HG03520 (cell line): ENCODE measurements around the gene GOLGA3.
"Not testable (repeated sequence)": the region's sequence is repeated elsewhere in the genome, so short reads cannot be mapped to it uniquely, and the experiment has no call there.

ENCODE experiments used
- ATAC-seq: cut with Tn5 transposase; IDR thresholded peaks from one replicate; pipeline ENCODE4 v1.9.1; 2021; ENCODE audit warnings: mild to moderate bottlenecking, moderate library complexity; ENCODE audit not compliant: unreplicated experiment

GOLGA3 gene

DNA sequence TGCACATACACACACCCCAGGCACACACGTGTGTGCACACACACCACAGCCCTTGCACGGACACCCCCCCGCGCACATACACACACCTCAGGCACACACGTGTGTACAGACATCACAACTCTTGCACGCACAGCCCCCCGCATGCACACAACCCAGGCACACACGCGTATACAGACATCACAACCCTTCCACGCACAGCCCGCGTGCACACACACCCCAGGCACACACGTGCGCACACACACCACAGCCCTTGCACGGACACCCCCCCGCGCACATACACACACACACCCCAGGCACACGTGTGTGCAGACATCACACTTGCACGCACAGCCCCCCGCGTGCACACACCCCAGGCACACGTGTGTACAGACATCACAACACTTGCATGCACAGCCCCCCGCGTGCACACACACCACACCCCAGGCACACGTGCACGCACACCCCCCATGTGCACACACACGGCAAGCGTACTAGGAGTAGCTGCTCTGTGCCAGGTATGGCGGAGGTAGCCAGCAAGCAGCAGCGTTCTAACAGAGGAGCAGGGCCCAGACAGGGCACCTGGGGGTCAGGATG is 48.8 kb downstream of the GOLGA3 start:
- no peak for ATAC-seq

DNA sequence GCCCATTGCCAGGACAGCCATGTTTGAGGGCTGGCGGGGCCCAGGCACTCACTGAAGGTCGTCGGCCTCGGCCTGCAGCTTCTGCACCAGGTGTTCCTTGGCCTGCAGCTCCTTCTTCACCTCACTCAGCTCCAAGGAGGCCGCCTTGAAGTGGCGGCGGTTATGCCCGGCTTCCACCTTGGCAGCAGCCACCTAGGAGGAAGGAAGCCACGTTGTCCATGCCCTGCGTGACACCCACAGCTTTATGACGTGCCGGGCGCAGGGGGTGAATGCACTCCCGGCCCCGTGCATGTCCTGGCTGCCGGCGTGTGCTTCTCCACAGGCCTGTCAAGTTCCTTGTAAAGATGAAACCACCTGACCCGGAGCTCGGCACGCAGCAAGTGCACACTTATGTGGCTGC is 51.1 kb downstream of the GOLGA3 start:
- no peak for ATAC-seq

DNA sequence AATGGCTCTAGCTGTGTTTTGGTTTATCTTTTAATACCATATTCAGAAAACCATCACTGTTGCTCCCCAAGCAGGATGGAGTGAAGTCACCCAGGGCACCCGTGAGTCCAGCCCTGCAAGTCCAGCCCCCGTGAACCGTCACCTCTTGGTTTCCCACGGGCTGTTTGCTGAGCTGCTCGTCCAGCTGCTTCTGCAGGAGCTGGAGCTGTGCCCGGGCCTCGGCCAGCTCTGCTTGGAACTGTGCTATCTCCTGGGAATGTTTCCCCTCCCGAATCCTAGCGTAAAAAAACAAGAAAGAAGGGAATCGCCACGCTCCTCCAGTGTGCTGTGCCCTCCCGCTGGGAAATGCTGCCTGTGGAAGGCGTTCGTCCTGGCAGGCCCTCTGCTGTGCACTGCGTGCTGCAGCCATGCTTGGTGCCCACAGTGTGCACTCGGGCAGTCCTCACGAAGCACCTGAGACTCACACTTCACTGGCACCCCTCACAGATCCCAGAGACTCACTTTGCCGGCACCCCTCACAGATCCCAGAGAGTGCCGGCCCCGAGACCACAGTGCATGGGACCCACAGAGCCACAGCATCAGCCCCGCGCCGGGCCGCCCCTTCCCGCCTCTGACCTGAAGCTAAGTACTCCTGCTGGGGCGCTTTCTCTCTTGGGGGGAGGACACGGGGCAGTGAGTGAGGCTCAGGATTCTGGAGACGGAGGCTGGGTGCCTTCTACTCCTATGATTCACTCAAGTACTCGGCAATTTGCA is 51.7 kb downstream of the GOLGA3 start:
- no peak for ATAC-seq

DNA sequence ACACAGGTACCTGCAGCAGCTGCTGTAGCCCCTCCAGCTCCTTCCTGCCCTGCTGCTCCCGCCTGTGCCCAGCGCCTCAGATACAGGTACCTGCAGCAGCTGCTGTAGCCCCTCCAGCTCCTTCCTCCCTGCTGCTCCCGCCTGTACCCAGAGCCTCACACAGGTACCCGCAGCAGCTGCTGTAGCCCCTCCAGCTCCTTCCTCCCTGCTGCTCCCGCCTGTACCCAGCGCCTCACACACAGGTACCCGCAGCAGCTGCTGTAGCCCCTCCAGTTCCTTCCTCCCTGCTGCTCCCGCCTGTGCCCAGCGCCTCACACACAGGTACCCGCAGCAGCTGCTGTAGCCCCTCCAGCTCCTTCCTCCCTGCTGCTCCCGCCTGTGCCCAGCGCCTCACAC is 52.4 kb downstream of the GOLGA3 start:
- not testable (repeated sequence) for ATAC-seq

DNA sequence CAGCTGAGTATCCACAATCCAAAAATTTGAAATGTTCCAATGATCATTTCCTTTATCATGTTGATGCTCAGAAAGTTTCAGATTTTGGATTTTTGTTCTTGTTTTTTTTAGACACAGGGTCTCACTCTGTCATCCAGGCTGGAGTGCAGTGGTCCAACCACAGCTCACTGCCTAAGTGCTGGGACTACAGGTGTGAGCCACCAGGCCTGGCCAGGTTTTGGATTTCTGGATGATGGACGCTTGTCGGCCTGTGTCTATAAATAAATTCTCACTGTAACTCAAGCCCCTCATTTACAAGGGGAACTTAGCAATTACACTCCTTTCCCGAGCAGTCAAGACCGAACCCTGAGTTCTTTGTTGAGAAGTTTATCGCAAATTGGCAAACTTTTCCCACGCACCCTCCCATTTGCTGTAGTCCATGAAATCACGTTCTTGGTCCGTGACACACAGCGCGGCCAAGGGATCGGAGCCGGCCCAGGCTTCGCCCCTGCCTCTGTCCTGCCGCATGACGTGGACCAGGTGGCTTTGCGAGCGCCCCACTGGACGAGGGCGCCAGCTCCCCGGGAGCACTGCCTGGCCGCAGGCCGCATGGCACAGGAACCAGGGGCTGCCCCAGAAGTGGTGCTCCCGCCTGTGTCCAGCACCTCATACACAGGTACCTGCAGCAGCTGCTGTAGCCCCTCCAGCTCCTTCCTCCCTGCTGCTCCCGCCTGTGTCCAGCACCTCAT is 53.0 kb downstream of the GOLGA3 start:
- no peak for ATAC-seq

DNA sequence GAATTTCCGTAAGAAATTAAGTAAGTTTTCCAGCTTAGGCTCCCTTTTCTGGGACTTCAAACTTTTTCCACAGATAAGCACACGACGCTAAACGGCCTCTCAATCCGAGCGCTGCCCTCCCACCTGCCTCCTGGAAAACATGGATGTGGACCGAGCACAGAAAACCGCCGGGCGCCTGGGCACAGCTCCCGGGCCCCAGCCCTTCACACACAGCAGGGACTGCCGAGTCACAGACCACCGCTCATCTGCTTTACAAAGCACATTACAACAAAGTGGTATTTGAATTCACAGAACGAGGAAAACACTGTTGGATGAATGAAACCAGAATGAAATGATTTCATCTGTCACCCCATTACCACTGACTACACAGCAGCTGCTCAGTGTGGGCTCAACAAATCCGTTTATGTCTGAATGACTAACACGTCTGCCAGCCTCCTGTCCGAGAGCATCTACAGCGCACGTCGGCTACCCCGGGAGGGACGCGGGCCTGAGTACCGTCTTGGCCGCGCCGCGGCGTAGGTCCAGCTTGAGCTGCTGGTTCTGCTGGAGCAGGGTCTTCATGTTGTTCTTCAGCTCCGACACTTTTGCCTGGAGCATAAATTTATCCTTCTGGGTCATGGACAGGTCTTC is 53.9 kb downstream of the GOLGA3 start:
- no peak for ATAC-seq

DNA sequence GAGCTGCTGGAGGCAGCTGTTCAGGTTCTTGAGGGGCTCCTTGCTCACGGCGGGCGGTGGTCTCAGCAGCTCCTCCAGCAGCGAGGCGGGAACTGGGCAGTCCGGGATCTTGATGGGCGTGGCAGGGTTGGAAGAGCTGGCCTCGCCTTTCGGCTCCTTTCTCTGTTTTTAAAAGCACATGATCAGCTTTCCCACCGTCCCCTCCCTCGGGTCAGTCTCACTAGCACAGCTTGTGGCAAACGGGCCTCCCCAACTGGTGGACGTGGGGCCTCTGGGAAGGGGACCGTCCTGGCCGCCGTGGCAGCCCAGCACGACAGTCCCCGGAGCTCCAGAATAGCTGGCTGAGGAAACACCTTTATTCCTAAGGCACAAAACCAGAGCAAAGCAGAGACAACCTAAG is 54.5 kb downstream of the GOLGA3 start:
- no peak for ATAC-seq

DNA sequence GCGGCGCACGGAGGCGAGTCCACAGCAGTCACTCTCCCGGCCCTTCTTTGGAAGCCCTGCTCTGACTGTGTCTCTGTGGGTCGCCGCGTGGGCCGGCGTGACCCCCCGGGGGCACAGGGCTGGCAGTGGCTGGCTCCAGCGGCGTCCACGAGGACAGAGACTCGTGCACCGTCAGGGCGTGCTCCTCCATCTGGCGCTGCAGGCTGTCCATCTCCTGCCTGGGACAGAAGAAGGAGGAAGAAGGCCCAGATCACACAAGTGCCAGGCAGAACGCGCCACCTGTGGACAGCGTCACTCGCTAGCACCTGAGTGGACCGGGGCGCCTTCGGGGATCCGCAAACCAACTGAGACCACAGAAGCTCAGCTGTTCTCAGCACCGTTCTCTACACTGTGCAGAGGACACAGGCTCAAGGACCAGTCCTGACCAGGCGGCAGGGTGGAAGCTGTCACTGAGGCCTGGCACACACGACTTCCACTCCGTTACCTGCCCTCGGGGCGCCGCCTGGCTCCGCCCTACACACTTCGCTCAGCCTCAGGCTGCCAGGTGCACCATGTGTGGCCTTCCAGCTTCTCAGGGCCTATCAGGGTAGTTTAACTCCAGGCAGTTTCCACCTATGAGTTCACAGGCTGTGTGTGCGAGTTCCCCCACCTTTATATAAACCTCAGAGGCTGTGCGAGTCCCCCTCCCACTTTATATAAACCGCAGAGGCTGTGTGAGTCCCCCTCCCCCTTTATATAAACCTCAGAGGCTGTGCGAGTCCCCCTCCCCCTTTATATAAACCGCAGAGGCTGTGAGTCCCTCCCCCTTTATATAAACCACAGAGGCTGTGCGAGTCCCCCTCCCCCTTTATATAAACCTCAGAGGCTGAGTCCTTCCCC is 55.4 kb downstream of the GOLGA3 start:
- no peak for ATAC-seq

DNA sequence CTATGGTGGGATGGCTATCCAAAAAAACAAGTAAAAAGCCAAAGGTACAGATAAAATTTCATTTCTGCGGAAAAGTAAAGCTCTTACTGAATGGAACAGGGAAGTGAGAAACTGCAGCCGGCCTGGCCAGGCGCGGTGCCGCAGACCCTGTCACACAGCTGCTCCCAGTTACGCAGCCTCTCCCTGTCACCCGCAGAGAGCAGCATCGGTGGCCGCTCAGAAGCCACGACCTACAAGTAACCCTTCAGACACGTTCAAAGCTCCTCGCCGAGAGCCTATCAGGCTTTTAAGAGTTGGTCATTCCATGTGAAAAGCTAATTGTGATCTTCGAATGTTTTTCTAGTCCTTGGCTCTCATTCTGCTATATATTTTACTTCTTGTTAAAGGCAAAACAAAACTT is 56.1 kb downstream of the GOLGA3 start:
- peak; percentile 54 for ATAC-seq

DNA sequence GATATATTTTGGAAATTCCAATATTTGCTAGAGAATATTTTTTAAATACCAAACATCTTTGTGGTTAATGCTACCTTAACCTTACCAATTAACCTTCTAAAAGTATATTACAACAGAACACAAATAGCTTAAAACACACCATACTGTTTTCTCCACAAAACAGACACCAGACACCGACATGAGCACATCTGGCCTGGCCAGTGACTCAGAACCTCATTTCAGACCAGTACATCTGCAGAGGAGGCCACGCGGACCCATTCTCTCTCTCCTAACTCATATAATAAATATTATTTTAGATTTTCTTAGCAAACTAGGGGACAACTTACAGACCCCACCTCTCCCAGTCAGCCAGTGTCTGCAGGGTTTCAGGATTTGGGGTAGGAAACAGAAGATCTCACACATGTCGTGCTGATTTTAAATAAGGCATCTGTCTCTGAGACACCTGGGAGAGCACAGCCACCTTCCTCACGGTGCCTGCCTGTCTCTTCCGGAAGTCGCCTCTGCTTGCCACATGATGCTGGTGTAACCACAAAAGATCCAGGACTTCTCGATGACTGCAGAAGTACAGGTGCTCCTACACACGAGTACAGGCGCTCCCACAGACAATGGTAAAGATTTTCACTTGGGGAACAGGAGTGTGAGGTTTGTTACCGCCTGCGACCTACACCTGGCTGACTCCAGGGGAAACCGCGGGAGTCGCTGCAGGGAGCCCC is 57.4 kb downstream of the GOLGA3 start:
- peak; percentile 47 for ATAC-seq

DNA sequence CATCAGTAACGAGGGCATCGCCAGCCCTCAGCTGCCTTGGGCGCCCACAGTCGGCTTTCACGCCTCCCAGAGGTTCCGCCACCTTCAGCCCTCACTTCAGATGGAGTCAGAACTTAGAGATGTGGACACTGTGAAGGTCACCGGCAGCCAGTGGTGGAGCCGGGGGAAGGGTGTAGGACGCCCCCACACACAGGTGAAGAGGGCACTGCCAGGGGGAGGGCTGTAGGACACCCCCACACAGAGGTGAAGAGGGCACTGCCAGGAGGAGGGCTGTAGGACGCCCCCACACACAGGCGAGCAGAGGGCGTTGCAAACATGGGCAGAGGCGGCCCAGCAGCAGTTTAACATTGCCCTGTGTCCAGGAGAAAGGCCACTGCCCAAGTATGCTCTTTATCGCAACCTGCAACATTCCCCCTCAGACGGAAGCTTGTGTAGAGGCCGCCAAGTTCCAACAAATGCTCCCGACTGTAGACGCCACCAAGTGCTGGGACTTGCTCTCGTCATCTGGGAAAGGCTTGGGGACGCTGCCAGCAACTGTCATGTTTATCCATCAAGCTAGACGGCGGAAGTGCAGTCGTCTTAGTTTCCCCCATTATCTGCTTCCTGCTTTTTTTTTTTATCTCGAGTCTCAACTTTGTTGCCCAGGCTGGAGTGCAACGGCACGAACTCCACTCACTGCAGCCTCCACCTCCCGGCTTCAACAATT is 62.1 kb downstream of the GOLGA3 start:
- ATAC-seq = no peak

DNA sequence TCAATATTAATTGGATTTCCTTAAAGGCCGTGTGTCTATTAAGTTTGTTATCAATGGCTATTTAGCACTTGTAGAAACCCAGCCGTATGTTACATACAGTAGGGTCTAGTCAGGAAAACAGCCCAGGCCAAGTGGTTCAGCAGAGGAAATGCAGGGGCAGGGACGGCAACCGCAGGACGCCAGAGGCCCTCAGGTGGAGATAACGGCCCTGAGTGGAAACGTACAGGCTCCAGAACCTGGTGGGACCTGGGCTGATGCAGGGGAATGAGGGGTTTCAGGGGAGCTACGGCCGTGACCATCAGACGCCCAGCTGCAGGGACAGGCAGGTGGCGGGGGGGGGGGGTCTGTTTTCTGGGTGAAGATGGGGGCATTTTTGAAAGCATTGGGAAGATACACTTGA is 63.3 kb downstream of the GOLGA3 start:
- no peak for ATAC-seq

DNA sequence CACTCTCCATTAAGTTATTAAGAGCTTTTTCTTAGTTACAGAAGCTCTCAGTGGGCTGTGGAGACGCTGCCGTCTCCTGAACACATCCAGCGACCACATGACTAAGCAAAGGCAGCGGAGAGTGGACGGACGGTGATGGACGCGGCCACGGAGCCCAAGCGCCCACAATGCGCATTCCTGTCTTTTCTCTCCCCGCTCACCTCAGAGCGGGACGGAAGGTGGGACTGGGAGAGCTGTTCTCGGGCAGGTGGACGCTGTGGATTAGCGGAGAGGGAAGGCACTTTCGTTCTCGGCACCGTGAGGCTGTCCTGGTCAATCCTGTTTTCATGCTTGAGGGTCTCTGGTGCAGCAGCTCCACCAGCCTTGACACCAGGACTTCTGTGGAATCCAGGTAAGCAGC is 64.4 kb downstream of the GOLGA3 start:
- ATAC-seq = no peak

DNA sequence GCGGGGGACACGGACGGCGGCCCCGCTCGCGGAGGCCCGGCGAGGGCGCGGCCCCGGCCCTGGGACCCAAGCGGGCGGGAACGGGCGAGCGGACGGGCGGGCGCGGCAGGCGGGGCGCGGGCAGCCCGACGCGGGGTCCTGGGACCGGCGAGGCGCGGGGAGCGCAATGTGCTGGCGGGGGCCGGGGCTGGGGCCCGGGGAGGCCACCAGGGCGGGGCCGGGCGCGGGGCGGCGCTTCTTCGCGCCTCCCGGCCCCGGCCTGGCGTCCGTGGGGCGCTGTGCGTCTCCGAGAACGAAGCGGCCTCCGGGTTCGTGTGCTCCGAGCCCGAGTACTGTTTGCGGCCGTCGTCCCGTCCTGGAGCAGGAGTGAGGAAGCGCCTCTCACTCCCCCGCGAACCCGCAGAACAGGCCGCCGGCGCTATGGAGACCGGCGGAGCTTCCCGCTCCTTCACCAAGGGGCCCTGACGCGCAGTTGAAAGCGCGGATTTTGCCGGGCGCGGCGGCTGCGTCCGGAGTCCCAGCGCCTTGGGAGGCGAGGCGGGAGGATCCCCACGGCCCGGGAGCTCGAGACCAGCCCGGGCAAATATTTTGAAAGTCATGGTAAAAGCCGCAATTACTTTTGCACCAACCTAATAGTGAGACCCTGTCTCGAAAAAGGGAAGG is 66.6 kb downstream of the GOLGA3 start:
- peak; percentile 74 for ATAC-seq

DNA sequence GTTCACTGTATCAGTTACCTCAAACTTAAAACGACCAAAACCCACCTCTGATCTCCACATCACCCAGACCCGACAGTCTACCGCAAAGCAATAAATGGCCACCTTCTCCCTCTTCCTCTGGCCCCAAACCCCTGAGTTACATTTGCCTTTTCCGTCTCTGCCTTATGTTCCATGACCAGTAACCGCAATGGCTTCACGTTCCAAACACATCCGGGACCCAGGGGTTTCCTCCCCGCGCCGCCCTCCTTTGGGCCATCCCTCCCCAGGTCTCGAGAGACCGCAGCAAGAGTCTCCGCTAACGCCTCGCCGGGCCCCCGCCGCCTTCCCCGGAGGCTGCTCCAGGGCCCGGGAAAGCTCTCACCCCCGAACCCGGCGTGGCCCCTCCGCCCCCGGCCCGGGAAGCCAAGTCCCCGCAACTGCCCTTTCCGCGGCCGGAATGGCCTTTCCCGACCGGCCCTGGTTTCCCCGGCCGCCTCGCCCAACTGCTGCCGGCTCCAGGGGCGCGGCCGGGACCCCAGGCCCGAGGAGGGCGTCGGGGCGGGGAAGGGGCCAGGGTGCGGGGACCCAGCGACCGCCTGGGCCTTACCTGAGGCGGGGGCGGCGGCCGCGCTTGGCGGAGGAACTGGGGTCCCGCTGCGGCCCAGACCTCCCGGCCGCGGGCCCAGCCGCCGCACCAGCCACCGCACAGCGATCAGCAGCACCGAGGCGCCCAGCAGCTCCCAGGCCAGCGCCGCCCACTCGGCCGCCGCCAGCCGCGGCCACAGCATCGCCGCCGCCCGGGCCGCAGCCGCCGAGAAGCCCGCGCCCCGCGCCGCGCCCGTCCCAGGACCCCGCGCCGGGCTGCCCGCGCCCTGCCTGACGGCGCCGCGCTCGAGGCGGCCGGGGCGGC is 67.4 kb downstream of the GOLGA3 start, which contains the start of gene ANKLE2:
ANKLE2 (minus strand) TSS at position 801 of the 889 bp plus-strand sequence; CDS start at position 767, 34 bp downstream.
- peak; percentile 40 for ATAC-seq

DNA sequence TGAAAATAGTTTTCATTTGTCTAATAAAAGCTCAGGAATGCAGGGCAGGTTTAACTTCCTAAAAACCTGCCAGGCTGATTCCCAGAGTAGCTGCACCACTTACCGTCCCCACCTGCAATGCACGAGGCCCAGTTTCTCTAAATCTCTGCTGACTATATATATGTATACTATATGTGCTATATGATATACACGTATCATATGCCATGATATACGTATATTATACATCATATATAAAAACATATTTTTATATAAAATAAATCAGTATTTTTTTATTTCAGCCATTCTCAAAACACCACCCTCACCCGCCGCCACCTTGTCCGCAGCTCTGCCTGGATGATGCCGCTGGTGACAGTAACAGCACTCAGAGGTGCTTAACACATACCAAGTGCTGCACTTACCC is 69.3 kb downstream of the GOLGA3 start:
- no peak for ATAC-seq

DNA sequence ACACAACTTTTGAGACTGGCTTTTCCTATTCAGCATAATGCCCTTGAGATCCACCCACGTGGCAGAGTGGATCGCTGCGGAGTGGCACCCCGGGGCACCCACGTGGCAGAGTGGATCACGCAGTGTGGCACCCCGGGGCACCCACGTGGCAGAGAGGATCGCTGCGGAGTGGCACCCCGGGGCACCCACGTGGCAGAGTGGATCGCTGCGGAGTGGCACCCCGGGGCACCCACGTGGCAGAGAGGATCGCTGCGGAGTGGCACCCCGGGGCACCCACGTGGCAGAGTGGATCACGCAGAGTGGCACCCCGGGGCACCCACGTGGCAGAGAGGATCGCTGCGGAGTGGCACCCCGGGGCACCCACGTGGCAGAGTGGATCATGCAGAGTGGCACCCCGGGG is 69.8 kb downstream of the GOLGA3 start:
- ATAC-seq = not testable (repeated sequence)
